Measurements from ENCODE around the gene ZNF213. TPM values are rescaled to one million over a fixed set of nuclear protein-coding genes. Genes with fewer than 3 reads are reported as not detected.

The ZNF213 gene
- total and polyA plus RNA-seq, 4 donors = 4.2 to 30.2 (median 17.3) TPM

DNA sequence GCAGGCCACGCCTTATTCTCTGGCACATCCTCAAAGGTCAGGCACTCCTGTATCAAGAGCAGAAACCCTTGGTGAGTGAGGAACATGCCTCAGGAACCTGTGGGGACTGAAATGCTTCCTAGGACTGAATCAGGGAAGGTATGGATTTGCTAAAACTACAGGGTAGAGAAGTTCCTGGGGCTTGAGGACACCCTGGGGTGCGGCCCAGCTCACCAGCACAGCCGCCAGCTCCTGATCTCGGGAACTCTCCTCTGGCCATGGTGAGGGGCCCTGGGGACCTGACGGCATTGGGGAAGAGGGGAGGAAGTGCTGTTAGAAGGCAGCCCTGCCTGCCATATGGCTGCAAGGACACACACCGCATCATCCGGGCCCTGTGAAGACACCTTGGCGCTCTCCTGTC is 43.3 kb upstream of the ZNF213 start:
- no peaks in the 10 kb centered on the region for H3K36me3 ChIP-seq (ENCODE audit: control insufficient read depth, insufficient read depth, low read length)
- peaks cover 4% of the 10 kb centered on the region for H3K27me3 ChIP-seq (ENCODE audit: control insufficient read depth, insufficient read depth, low read length)
- DNase-seq (ENCODE audit: low read depth in 4 of 6, low spot score in 6 of 6) = no peak
- peaks cover 17% of the 10 kb centered on the region for H3K4me1 ChIP-seq (ENCODE audit: control insufficient read depth, insufficient read depth, low read length)
- no peak overlapping the region for H3K4me3 ChIP-seq (ENCODE audit: low read depth, low read length)
- WGBS (ENCODE audit: insufficient coverage) = 89% methylated on average over 8 of the region's 8 CpGs
- H3K27ac ChIP-seq (ENCODE audit: low read depth, low read length) = no peak overlapping the region
- H3K9me3 ChIP-seq (ENCODE audit: control insufficient read depth, insufficient read depth, low read length) = no peaks in the 10 kb centered on the region

DNA sequence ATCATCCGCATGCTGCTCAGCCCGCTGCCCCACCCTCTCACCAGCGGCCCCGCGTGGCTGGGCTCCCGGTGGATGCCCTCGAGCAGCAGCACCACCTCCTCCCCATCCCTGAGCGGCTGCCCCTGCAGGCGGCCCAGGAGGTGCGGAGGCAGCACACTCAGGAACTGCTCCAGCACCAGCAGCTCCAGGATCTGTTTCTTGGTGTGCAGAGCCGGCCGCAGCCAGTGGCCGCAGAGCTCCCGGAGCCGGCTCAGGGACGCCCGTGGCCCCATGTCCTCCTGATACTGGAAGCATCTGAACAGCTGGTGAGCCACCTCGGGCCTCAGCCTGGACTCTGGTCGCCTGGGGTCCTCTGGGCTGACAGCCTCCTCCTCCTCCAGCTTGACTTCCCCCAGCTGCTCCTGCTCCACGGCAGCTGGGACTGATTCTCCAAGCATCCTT is 42.3 kb upstream of the ZNF213 start:
- DNase-seq (ENCODE audit: low read depth in 4 of 6, low spot score in 6 of 6) = no peak

DNA sequence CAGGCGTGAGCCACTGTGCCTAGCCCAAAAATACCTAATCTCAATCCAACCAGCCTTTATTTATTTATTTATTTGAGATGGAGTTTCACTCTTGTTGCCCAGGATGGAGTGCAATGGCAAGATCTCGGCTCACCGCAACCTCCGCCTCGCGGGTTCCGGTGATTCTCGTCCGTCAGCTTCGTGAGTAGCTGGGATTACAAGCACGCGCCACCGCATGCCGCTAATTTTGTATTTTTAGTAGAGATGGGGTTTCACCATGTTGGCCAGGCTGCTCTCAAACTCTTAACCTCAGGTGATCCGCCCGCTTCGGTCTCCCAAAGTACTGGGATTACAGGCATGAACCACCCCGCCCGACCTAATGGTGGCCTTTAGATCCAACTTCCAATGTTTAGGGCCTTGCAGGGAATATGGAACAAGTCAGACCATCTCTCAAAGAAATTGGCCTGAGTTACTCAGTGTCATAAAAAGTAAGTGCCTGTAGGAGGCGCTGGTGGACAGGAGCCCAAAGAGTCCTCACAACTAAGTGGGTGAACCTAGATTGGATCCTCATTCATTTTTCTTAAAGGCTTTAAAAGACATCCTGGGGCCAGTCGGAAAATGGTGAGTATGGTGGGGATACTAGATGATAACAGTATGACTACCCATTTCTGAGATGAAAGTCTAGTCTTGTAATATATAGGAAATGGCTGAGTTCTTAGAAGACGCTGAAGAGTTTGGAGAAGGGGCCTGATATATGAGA is 40.4 kb upstream of the ZNF213 start:
- Histone ChIP-seq H3K36me3 (ENCODE audit: control insufficient read depth, insufficient read depth, low read length) (no peaks in the 10 kb centered on the region), H3K4me1 (ENCODE audit: control insufficient read depth, insufficient read depth, low read length) (peaks cover 9% of the 10 kb centered on the region), H3K27ac (ENCODE audit: low read depth, low read length) (no peak overlapping the region), H3K9me3 (ENCODE audit: control insufficient read depth, insufficient read depth, low read length) (no peaks in the 10 kb centered on the region), H3K4me3 (ENCODE audit: low read depth, low read length) (no peak overlapping the region), H3K27me3 (ENCODE audit: control insufficient read depth, insufficient read depth, low read length) (peaks cover 26% of the 10 kb centered on the region)
- 88% methylated on average over 19 of the region's 22 CpGs for WGBS (ENCODE audit: insufficient coverage)
- no peak for DNase-seq (ENCODE audit: low read depth in 4 of 6, low spot score in 6 of 6)

More for the DNA sequence above, 42.3 kb upstream of the ZNF213 start:
- no peaks in the 10 kb centered on the region for H3K36me3 ChIP-seq (ENCODE audit: control insufficient read depth, insufficient read depth, low read length)
- H3K27me3 ChIP-seq (ENCODE audit: control insufficient read depth, insufficient read depth, low read length) = peaks cover 10% of the 10 kb centered on the region
- no peak overlapping the region for H3K4me3 ChIP-seq (ENCODE audit: low read depth, low read length)
- H3K9me3 ChIP-seq (ENCODE audit: control insufficient read depth, insufficient read depth, low read length) = no peaks in the 10 kb centered on the region
- 79% methylated on average over 20 of the region's 20 CpGs for WGBS (ENCODE audit: insufficient coverage)
- no peak overlapping the region for H3K27ac ChIP-seq (ENCODE audit: low read depth, low read length)
- H3K4me1 ChIP-seq (ENCODE audit: control insufficient read depth, insufficient read depth, low read length) = peaks cover 8% of the 10 kb centered on the region

DNA sequence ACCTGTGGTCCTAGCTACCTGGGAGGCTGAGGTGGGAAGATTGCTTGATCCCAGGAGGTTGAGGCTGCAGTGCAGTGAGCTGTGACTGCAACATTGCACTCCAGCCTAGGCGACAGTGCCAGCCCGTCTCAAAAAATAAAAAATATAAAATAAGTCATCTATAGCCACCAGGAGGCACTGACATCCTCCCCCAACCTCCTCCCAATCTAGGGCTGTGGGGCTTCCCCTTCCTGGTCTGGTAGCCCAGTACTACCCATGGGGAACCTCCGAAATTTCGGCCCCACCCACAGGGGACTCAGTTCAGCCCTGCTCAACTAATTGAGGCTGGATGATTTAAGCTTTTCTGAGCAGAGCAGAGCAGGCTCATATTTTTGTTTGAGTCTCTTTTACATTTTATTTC is 39.0 kb upstream of the ZNF213 start:
- H3K4me1 ChIP-seq (ENCODE audit: control insufficient read depth, insufficient read depth, low read length) = peaks cover 16% of the 10 kb centered on the region
- DNase-seq (ENCODE audit: low read depth in 4 of 6, low spot score in 6 of 6) = no peak
- H3K36me3 ChIP-seq (ENCODE audit: control insufficient read depth, insufficient read depth, low read length) = no peaks in the 10 kb centered on the region
- no peak overlapping the region for H3K27ac ChIP-seq (ENCODE audit: low read depth, low read length)
- H3K27me3 ChIP-seq (ENCODE audit: control insufficient read depth, insufficient read depth, low read length) = peaks cover 35% of the 10 kb centered on the region
- no peak overlapping the region for H3K4me3 ChIP-seq (ENCODE audit: low read depth, low read length)
- H3K9me3 ChIP-seq (ENCODE audit: control insufficient read depth, insufficient read depth, low read length) = no peaks in the 10 kb centered on the region
- no CpG with 5 or more reads among the region's 4 CpGs for WGBS (ENCODE audit: insufficient coverage)

DNA sequence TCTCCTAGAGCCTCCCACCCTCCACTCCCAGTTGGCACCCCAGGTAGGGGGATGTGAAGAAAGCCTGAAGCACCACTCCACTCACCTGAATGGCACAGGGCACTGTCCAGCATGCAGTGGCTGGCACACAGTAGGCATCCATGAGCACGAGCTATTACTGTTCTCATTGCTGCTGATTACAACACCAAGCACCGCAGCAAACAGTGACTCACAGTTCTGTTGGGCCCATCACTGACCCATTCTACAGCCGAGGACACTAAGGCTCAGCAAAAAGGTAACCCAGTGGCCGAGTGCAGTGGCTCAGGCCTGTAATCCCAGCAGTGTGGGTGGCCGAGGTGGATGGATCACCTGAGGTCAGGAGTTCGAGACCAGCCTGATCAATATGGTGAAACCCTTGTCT is 38.5 kb upstream of the ZNF213 start:
- peaks cover 40% of the 10 kb centered on the region for H3K27me3 ChIP-seq (ENCODE audit: control insufficient read depth, insufficient read depth, low read length)

DNA sequence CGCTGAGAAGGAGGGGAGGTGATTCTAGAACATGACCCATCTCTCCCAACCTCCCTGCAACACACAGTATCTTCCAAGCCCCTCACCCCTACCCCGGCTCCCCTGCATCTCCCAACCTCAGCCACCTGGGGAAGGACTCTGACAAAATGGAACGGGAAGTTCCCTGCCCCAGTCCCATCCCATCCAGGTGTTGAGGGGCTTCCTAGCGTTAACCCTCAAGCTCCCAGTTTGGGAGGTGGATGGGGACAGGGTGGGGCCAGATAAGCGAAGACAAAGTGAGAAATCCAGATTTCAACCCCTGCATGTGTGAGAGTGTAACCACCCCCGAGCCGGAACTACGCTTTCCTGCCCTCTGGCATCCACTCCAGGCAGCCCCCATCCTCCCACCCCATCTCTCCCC is 37.6 kb upstream of the ZNF213 start:
- DNase-seq (ENCODE audit: low read depth in 4 of 6, low spot score in 6 of 6) = no peak
- Histone ChIP-seq H3K4me3 (ENCODE audit: low read depth, low read length) (no peak overlapping the region), H3K4me1 (ENCODE audit: control insufficient read depth, insufficient read depth, low read length) (peaks cover 19% of the 10 kb centered on the region), H3K27me3 (ENCODE audit: control insufficient read depth, insufficient read depth, low read length) (peaks cover 46% of the 10 kb centered on the region), H3K27ac (ENCODE audit: low read depth, low read length) (no peak overlapping the region), H3K9me3 (ENCODE audit: control insufficient read depth, insufficient read depth, low read length) (no peaks in the 10 kb centered on the region), H3K36me3 (ENCODE audit: control insufficient read depth, insufficient read depth, low read length) (no peaks in the 10 kb centered on the region)
- WGBS (ENCODE audit: insufficient coverage) = 53% methylated on average over 3 of the region's 8 CpGs

More for the DNA sequence above, 38.5 kb upstream of the ZNF213 start:
- WGBS (ENCODE audit: insufficient coverage) = 91% methylated on average over 4 of the region's 6 CpGs
- peaks cover 16% of the 10 kb centered on the region for H3K4me1 ChIP-seq (ENCODE audit: control insufficient read depth, insufficient read depth, low read length)
- no peak overlapping the region for H3K27ac ChIP-seq (ENCODE audit: low read depth, low read length)
- no peak for DNase-seq (ENCODE audit: low read depth in 4 of 6, low spot score in 6 of 6)
- no peaks in the 10 kb centered on the region for H3K9me3 ChIP-seq (ENCODE audit: control insufficient read depth, insufficient read depth, low read length)
- H3K36me3 ChIP-seq (ENCODE audit: control insufficient read depth, insufficient read depth, low read length) = no peaks in the 10 kb centered on the region
- no peak overlapping the region for H3K4me3 ChIP-seq (ENCODE audit: low read depth, low read length)

DNA sequence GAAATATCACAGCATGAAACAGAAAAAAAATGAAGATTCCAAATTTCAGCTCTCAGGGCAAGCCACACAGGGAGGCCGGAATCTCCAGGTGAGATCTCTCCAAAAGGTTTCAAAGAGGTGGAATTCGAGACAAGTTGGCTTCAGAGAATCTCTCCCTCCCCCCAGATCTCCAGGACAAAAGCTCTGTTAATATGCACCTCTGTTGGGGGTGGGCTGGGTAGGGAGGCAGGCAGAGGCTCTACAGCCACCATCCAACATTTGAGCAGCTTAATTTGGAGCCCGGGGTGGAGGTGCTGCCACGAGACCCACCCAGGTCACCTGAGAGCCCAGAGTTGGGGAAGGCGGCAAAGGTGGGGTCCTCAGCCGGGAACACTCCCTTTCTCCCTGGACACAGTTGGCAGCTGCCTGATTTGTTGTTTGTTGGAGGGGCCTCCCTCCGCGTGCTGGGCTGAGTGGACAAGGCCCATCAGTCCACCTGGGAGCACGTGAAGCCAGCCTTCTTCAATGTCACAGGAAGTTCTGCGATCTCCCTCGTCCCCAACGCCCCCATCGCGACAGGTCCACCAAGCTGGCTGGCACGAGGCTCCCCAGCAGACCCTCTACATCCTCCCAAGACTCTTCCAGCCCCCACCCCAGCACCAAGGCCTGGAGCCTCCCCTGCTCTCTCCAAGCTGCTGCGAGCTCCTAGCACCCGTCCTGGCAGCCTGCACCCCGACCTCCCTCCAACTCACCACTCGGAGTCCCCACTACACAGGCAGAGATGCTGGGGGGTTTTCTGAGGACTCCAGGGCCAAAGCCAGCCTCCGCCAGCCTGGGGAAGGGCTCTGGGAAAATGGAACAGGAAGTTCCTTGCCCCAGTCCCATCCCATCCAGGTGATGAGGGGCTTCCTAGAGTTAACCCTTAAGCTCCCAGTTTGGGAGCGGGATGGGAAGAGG is 36.1 kb upstream of the ZNF213 start, which contains the start of gene ZSCAN10:
ZSCAN10 (minus strand) TSS at position 836 of the 936 bp plus-strand sequence. CDS start 6,357 bp downstream, outside the sequence.
- peak within 1 kb of the TSS; percentile 5 for H3K4me3 ChIP-seq (ENCODE audit: low read depth, low read length)
- H3K9me3 ChIP-seq (ENCODE audit: control insufficient read depth, insufficient read depth, low read length) = no peaks in the 10 kb centered on the region
- H3K27me3 ChIP-seq (ENCODE audit: control insufficient read depth, insufficient read depth, low read length) = peaks cover 47% of the 10 kb centered on the region
- H3K27ac ChIP-seq (ENCODE audit: low read depth, low read length) = no peak within 1 kb of the TSS
- H3K36me3 ChIP-seq (ENCODE audit: control insufficient read depth, insufficient read depth, low read length) = no peaks in the 10 kb centered on the region
- 18% methylated on average over 15 of the region's 21 CpGs for WGBS (ENCODE audit: insufficient coverage)
- peaks cover 19% of the 10 kb centered on the region for H3K4me1 ChIP-seq (ENCODE audit: control insufficient read depth, insufficient read depth, low read length)
- no peak for DNase-seq (ENCODE audit: low read depth in 4 of 6, low spot score in 6 of 6)

DNA sequence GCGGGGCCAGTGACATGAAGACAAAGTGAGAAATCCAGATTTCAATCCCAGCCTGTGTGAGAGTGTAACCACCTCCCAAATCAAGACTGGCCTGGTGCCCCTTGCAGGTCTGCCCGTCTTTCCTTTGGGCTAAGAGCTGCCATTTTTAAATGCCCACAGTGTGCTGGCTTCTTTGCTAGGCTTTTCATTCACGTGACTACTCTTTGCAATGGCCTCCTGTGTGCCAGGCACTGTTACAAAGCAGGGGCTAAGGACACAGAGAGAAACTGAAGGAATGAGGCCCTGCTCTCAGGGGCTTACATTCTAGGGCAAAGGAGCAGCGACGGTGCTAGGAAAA is 35.5 kb upstream of the ZNF213 start:
- no peaks in the 10 kb centered on the region for H3K36me3 ChIP-seq (ENCODE audit: control insufficient read depth, insufficient read depth, low read length)
- 27% methylated on average over 3 of the region's 5 CpGs for WGBS (ENCODE audit: insufficient coverage)
- H3K9me3 ChIP-seq (ENCODE audit: control insufficient read depth, insufficient read depth, low read length) = no peaks in the 10 kb centered on the region
- DNase-seq (ENCODE audit: low read depth in 4 of 6, low spot score in 6 of 6) = no peak
- peaks cover 19% of the 10 kb centered on the region for H3K4me1 ChIP-seq (ENCODE audit: control insufficient read depth, insufficient read depth, low read length)
- H3K27me3 ChIP-seq (ENCODE audit: control insufficient read depth, insufficient read depth, low read length) = peaks cover 47% of the 10 kb centered on the region
- H3K4me3 ChIP-seq (ENCODE audit: low read depth, low read length) = no peak overlapping the region
- no peak overlapping the region for H3K27ac ChIP-seq (ENCODE audit: low read depth, low read length)

DNA sequence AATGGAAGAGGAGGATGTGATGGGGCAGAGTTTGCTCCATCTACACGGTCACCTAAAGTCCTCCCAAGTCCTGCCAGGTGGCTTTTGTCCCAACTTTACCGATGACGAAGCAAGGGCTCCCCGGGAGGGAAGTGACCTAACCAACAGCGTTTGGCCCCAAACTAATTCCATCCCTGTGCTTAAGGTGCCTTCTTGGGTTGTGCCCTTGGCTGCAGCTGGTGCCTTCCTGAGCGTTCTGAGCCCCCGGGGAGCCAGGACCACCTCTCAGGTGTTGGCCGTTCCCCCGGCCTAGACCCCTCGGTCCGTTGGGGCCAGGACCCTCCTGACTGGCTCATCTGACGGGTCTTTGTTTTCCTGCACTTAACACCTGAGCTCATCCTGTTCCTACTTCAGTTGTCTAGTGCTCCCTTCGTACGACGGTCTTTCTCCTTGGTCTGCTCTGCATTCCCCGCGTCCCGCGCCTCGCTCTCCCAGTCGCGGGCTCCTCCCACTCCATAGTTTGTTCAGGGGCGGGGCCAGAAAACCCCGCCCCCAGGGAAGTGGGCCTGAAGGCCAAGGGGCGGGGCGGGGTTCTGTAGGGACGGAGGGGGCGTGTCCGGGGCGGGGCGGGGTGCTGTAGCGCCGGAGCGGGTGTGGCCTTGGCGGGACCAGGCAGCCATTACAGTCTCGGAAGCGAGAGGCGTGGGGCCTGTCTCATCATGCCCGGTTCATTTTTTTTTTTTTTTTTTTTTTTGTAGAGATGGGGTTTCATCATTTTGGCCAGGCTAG is 34.9 kb upstream of the ZNF213 start:
- H3K27me3 ChIP-seq (ENCODE audit: control insufficient read depth, insufficient read depth, low read length) = peaks cover 47% of the 10 kb centered on the region
- H3K27ac ChIP-seq (ENCODE audit: low read depth, low read length) = no peak overlapping the region
- peak overlapping the region; percentile 5 for H3K4me3 ChIP-seq (ENCODE audit: low read depth, low read length)
- H3K4me1 ChIP-seq (ENCODE audit: control insufficient read depth, insufficient read depth, low read length) = peaks cover 19% of the 10 kb centered on the region
- WGBS (ENCODE audit: insufficient coverage) = 2% methylated on average over 26 of the region's 39 CpGs
- peak in 2 of 6 donors; percentile 76 to 84 for DNase-seq (ENCODE audit: low read depth in 4 of 6, low spot score in 6 of 6)
- H3K9me3 ChIP-seq (ENCODE audit: control insufficient read depth, insufficient read depth, low read length) = no peaks in the 10 kb centered on the region
- no peaks in the 10 kb centered on the region for H3K36me3 ChIP-seq (ENCODE audit: control insufficient read depth, insufficient read depth, low read length)
